Caco-2 (cell line): Measurements from ENCODE around the gene BROX. TPM values are rescaled to one million over a fixed set of nuclear protein-coding genes. Genes with fewer than 3 reads are reported as not detected.
A peak's percentile ranks its signal among the peaks of the same experiment; 100 is the strongest.

Source experiments
- BruUV-seq: library from RNA; stranded (reverse); fragments of 400-500 nt; replicated peaks from 2 replicates; lab custom pipeline; 2021; lab: Mats Ljungman, UMichigan
- CTCF ChIA-PET: fragments of 300-600 bp; sonication (Branson Sonifier 250); formaldehyde crosslinking; loops from one replicate; lab custom pipeline; 2022; ENCODE audit warnings: antibody characterized with exemption; lab: Charles Lee
- POLR2A ChIA-PET: fragments of 300-600 bp; sonication (Branson Sonifier 250); formaldehyde crosslinking; loops from one replicate; lab custom pipeline; 2022; ENCODE audit warnings: antibody characterized with exemption; lab: Charles Lee
- DNase-seq, 2 experiments: peaks; one replicate each; pipeline versions ENCODE4 v3.0.0 to v3.0.0-alpha.2; 2020 to 2022
- H3K27me3 ChIP-seq: replicated peaks from 2 replicates; pipeline ENCODE4 v1.6.0; 2011; ENCODE audit warnings: low read length; ENCODE audit not compliant: control insufficient read depth, insufficient read depth
- H3K36me3 ChIP-seq: 2 replicates; pipeline ENCODE4 v1.5.1; 2011; ENCODE audit warnings: low read length; ENCODE audit not compliant: control insufficient read depth, insufficient read depth
- H3K4me1 ChIP-seq: fragments of 250-450 bp; sonication (Bioruptor Pico); 2 replicates; pipeline ENCODE4 v1.5.1; 2020; ENCODE audit warnings: mild to moderate bottlenecking
- H3K4me3 ChIP-seq: 2 replicates; pipeline ENCODE4 v1.5.1; 2011; ENCODE audit warnings: low read depth, mild to moderate bottlenecking, control low read depth, low read length
- H3K9me3 ChIP-seq: fragments of 250-450 bp; sonication (Bioruptor Pico); 2 replicates; pipeline ENCODE4 v1.5.1; 2020; ENCODE audit warnings: mild to moderate bottlenecking, moderate library complexity
- H3K27ac Mint-ChIP-seq: one replicate; pipeline ENCODE4 v1.8.0; 2022; ENCODE audit warnings: mixed read lengths; ENCODE audit not compliant: unreplicated experiment
- H3K27me3 Mint-ChIP-seq: one replicate; pipeline ENCODE4 v1.8.0; 2022; ENCODE audit warnings: mixed read lengths; ENCODE audit not compliant: insufficient read depth, unreplicated experiment
- H3K36me3 Mint-ChIP-seq: one replicate; pipeline ENCODE4 v1.8.0; 2022; ENCODE audit warnings: mild to moderate bottlenecking, mixed read lengths; ENCODE audit not compliant: insufficient read depth, unreplicated experiment
- H3K4me1 Mint-ChIP-seq: one replicate; pipeline ENCODE4 v1.8.0; 2022; ENCODE audit warnings: low read depth, mixed read lengths; ENCODE audit not compliant: unreplicated experiment
- H3K4me3 Mint-ChIP-seq: one replicate; pipeline ENCODE4 v1.8.0; 2022; ENCODE audit warnings: mild to moderate bottlenecking, moderate library complexity, mixed read lengths; ENCODE audit not compliant: unreplicated experiment
- H3K9me3 Mint-ChIP-seq: one replicate; pipeline ENCODE4 v1.8.0; 2022; ENCODE audit warnings: mixed read lengths; ENCODE audit not compliant: unreplicated experiment
- intact Hi-C: fragments of 100-400 bp; cut with micrococcal nuclease; formaldehyde crosslinking; loops from one replicate; pipeline ENCODE4 v1.10.0; 2022; ENCODE audit not compliant: unreplicated experiment
- total RNA-seq: library from RNA; stranded (reverse); gene quantifications from 2 replicates; pipeline ENCODE4 v1.2.3, GENCODE V29; 2022
- TF ChIP-seq, protein P1 (sequence below), 2 experiments: fragments of 200-600 bp in 1 of 2; IDR thresholded peaks; 1 replicate in 1 of 2; 2 replicates in 1 of 2; pipeline versions ENCODE4 v1.5.1 to v1.8.0; 2011 to 2022; ENCODE audit warnings: antibody characterized with exemption in 1 of 2, control low read depth in 1 of 2, inconsistent platforms in 1 of 2, low read depth in 1 of 2, low read length in 1 of 2, mild to moderate bottlenecking in 1 of 2, moderate library complexity in 1 of 2; ENCODE audit not compliant: insufficient read depth in 1 of 2, severe bottlenecking in 1 of 2, unreplicated experiment in 1 of 2

Gene BROX
- total RNA-seq, 1 experiment from 2014 or later, result 31.9 TPM

DNA sequence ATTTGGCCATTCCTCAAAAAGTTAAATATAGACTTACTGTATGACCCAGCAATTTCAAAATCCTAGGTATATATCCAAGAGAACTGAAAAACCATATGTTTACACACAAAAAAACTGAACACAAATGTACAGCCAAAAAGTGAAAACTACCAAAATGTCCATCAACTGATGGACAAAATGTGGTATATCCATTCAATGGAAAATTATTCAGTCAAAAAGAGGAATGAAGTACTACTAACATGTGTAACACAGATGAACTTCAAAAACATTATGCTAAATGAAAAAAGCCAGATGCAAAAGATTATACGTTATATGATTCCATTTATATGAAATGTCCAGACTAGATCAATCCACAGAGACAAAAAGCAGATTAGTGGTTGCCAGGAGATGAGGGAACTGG is 8.1 kb upstream of the BROX start:
- ChIA-PET POLR2A (no interaction called here), CTCF (no interaction called here)
- peaks cover 16% of the 10 kb centered on the region for H3K36me3 Mint-ChIP-seq
- H3K27me3 ChIP-seq, result no peaks in the 10 kb centered on the region
- intact Hi-C loops, result no loop called here
- H3K36me3 ChIP-seq, result no peaks in the 10 kb centered on the region
- no peak overlapping the region for H3K4me3 ChIP-seq
- H3K4me1 ChIP-seq, result 0 out of 2 replicates have a peak, but pooled peaks cover 8% of the 10 kb centered on the region
- H3K4me1 Mint-ChIP-seq, result peaks cover 7% of the 10 kb centered on the region
- H3K27me3 Mint-ChIP-seq, result no peaks in the 10 kb centered on the region
- BruUV-seq, result no TSS peak
- H3K4me3 Mint-ChIP-seq, result no peak overlapping the region
- no peaks in the 10 kb centered on the region for H3K9me3 Mint-ChIP-seq
- H3K27ac Mint-ChIP-seq, result no peak overlapping the region
- no peaks in the 10 kb centered on the region for H3K9me3 ChIP-seq
- no peak for DNase-seq
- TF ChIP-seq, protein P1, sequence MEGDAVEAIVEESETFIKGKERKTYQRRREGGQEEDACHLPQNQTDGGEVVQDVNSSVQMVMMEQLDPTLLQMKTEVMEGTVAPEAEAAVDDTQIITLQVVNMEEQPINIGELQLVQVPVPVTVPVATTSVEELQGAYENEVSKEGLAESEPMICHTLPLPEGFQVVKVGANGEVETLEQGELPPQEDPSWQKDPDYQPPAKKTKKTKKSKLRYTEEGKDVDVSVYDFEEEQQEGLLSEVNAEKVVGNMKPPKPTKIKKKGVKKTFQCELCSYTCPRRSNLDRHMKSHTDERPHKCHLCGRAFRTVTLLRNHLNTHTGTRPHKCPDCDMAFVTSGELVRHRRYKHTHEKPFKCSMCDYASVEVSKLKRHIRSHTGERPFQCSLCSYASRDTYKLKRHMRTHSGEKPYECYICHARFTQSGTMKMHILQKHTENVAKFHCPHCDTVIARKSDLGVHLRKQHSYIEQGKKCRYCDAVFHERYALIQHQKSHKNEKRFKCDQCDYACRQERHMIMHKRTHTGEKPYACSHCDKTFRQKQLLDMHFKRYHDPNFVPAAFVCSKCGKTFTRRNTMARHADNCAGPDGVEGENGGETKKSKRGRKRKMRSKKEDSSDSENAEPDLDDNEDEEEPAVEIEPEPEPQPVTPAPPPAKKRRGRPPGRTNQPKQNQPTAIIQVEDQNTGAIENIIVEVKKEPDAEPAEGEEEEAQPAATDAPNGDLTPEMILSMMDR (IDR thresholded peaks at IDR 0.05; ENCODE audit: insufficient read depth in 1 of 2, low read depth in 1 of 2, low read length in 1 of 2, severe bottlenecking in 1 of 2, unreplicated experiment in 1 of 2), result no peak

DNA sequence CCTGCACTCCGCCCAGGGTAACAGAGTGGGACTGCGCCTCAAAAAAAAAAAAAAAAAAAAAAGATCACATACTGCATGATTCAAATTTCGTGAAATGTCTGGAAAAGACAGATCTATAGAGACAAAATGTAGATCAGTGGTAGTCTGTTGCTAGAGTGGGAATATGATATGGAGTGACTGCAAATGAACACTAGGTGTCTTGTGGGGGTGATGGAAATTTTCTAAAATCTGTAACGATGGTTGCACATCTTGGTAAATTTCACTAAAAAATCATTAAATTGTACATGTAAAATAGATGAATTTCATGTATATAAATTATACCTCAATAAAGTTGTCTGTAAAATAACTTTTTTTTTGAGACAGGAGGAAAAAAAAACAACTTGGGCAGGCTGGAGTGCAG is 5.5 kb upstream of the BROX start:
- Mint-ChIP-seq H3K4me1 (peaks cover 7% of the 10 kb centered on the region), H3K4me3 (no peak overlapping the region), H3K9me3 (no peaks in the 10 kb centered on the region), H3K36me3 (peaks cover 9% of the 10 kb centered on the region), H3K27me3 (no peaks in the 10 kb centered on the region), H3K27ac (no peak overlapping the region)
- intact Hi-C loops, result no loop called here
- BruUV-seq, result no TSS peak
- Histone ChIP-seq H3K9me3 (no peaks in the 10 kb centered on the region), H3K4me3 (no peak overlapping the region), H3K36me3 (no peaks in the 10 kb centered on the region), H3K4me1 (peaks cover 11% of the 10 kb centered on the region; the same call in 1 of the 2 replicates), H3K27me3 (no peaks in the 10 kb centered on the region)
- DNase-seq, result no peak
- ChIA-PET POLR2A (no interaction called here), CTCF (no interaction called here)
- TF ChIP-seq, protein P1 (IDR thresholded peaks at IDR 0.05; ENCODE audit: insufficient read depth in 1 of 2, low read depth in 1 of 2, low read length in 1 of 2, severe bottlenecking in 1 of 2, unreplicated experiment in 1 of 2), result peak in 1 of 2 experiments; percentile 12

DNA sequence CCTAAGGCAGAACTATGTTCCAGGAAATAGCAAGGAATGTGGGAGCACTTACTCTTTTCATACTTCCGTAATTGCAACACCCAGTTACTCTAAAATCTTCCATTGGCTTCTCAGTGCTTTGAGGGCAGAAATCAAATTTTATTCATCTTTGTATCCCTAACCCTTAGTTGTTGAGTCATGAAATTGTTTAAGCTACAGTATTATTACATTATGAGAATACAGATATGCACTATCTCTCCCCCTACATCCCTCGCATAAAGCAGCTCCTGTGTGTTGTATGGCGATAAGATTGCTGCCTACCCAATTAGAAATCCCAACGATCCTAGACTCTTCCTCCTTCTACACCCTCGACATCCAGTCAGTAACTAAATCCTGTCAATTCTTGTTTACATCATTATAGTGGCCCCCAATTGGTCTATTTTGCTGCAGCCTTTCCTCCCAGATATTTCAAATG is 2.6 kb upstream of the BROX start:
- Mint-ChIP-seq H3K9me3 (no peaks in the 10 kb centered on the region), H3K27ac (no peak overlapping the region), H3K27me3 (no peaks in the 10 kb centered on the region), H3K4me3 (no peak overlapping the region), H3K36me3 (peaks cover 22% of the 10 kb centered on the region), H3K4me1 (no peaks in the 10 kb centered on the region)
- Histone ChIP-seq H3K4me3 (no peak overlapping the region), H3K36me3 (no peaks in the 10 kb centered on the region), H3K4me1 (peaks cover 3% of the 10 kb centered on the region; the same call in 1 of the 2 replicates), H3K27me3 (no peaks in the 10 kb centered on the region), H3K9me3 (no peaks in the 10 kb centered on the region)
- BruUV-seq, result no TSS peak
- intact Hi-C loops, result no loop called here
- TF ChIP-seq, protein P1 (IDR thresholded peaks at IDR 0.05; ENCODE audit: insufficient read depth in 1 of 2, low read depth in 1 of 2, low read length in 1 of 2, severe bottlenecking in 1 of 2, unreplicated experiment in 1 of 2), result no peak
- DNase-seq, result no peak
- ChIA-PET POLR2A (no interaction called here), CTCF (no interaction called here)
